ELF-1 (cell line): ENCODE data around the gene IDI2.

Experiments
- DNase-seq: peaks from one replicate; pipeline ENCODE4 v3.0.0-alpha.2; 2016; ENCODE audit warnings: low read depth, low spot score

IDI2 gene

GRCh38 chr10:983401-983800, 42.3 kb downstream of the IDI2 start:
- no peak for DNase-seq

DNA sequence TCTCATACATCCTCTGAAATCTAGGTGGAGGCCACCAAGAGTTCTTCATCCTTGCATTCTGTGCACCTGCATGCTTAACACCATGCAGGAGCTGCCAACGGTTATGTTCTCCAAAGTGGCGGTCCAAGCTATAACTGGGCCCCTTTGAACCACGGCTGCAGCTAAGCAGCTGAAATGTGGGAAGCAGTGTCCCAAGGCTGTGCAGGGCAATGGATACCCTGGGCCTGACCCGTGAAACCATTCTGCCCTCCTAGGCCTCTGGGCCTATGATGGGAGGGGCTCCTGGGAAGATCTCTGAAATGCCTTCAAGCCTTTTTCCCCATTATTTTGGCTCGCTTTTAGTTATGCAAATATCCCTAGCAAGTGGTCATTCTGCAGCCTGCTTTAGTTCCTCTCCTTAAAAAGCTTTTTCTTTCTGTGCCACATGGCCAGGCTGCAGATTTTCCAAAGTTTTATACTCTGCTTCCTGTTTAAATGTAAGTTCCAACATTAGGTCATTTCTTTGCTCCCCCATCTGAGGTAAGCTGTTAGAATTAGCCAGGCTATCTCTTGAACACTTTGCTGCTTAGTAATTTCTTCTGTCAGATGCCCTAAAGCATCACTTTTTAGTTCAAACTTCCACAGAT, 45.1 kb downstream of the IDI2 start:
- no peak for DNase-seq

DNA sequence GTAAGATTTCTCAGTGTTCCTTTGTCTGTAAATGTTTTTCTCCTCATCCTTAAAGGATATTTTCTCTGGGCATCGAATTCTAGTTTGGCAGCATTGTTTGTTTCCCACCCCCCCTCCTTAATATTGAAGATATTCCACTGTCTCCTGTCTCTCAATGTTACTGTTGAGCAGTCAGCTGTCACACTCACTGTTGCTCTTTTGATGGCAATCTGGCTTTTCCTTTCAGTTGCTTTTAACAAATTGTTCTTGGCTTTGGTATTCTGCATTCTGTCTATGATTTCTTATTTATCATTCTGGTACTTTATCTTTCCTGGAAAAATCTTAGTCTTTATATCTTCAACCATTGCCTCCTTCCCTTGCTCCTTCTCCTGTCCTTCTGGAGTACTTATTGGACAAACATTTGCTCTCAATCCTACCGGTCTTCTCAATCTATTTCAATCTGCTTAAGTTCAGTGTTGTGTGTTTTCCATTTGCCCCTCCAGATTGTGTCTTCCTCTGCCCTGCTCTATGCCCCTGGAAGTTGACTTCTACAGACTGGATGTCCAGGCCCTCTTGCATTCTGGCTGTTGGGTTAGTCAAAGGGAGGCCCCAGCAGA, 46.7 kb downstream of the IDI2 start:
- no peak for DNase-seq

DNA sequence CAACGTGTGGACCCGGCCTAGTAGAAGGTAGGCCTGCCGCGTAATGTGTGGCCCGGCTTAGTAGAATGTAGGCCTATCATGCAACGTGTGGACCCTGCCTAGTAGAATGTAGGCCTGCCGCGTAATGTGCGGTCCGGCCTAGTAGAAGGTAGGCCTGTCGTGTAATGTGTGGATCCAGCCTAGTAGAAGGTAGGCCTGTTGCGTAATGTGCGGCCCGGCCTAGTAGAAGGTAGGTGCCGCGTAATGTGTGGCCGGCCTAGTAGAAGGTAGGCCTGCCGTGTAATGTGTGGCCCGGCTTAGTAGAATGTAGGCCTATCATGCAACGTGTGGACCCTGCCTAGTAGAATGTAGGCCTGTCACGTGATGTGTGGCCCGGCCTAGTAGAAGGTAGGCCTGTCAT, 49.3 kb downstream of the IDI2 start:
- no peak for DNase-seq

DNA sequence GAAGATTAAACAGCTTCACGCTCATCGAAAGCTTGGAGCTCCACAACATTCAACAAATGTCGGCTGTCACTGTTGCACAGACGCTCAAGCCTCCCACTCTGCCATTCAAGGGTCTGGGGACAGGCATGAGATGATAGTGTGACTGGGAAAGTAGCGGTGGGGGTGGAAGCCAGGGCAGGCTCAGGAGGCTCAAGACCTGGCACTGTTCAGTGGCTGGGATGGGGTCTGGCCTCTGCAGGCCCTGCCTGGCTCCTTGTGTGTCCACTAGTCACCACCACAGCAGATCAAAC, 50.9 kb downstream of the IDI2 start:
- no peak for DNase-seq

DNA sequence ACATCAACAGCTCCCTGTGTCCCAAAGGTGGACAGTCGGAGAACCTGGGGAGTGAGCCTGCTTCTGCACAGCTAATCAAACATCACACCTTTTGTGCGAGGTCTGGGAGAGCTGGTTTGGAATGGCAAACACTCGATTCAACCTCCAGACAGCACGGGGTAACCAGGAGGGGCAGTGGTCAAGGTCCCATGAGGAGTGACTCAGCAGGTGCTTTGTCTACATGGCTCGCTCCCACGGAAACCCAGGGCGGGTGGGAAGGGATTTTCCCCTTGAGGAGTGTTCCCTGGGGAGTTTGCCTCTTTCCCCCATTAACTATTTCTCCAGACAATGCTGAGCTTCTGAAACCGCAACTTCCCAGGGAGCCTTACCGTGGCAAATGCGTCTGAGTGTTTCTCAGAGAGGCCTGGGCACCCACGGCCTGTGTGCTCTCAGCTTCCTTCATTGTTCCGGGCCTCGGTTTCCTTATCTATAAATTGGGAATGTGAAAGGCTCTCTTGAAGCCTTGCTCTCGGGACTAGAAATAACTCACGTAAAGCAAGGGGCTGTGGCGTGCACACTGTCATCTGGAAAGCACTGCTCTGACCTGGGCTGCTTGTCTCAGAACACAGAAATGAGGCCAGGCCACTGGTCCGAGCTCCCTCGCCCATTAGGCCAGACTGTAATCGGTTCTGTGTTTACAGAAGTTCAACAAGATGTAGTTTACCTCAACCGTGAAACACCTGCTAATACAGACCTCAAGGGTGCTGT, 51.4 kb downstream of the IDI2 start:
- DNase-seq = no peak

DNA sequence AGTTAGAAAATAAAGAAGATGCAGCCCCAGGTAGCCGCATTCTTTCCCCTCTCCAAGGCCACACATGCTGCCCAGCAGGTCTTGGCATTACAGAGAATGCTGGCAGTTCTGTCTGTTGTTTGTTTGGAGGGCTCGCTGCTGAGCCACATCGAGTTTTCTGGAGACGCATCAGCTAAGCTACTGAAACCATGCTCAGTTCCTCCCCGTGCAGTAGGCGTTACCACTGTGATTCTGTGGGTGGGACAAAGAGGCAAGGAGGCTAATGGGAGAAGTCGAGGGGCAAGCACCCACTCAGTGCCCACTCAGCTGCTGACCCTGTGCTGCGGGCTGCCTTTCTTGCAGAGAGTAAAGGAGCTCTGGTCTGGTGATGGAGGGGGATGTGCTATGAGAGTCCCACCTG, 52.9 kb downstream of the IDI2 start:
- no peak for DNase-seq

DNA sequence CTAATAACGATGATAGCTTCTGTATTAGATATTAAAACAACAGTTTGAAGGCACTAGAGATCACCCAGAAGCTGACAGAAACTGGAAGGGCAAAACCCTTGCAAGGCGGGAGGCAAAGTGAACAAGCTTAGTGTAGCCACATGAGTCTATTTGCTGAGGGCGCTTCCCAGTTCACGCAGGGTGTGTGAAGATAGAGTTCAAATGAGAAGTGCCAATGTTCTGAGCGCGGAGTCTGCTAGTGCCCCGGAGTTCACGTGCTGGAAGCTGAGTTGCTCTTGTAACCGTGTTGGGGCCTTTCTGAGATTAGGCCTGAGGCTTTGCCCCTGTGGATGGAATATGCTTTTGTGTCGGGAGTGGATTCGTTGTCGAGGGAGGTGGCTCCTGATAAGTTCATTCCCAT, 54.0 kb downstream of the IDI2 start:
- no peak for DNase-seq

GRCh38 chr10:971150-971542, 54.5 kb downstream of the IDI2 start:
- no peak for DNase-seq

- no peak for DNase-seq
These were observed 55.1 kb downstream of the IDI2 start for GRCh38 chr10:970311-971149.

- no peak for DNase-seq
These were observed 56.0 kb downstream of the IDI2 start for GRCh38 chr10:969473-970150.
